Renal pelvis (tissue), 4 donors: Measurements from ENCODE around the gene ARHGAP23. TPM values are rescaled to one million over a fixed set of nuclear protein-coding genes. Genes with fewer than 3 reads are reported as not detected.
"Not testable (repeated sequence)": the region's sequence is repeated elsewhere in the genome, so short reads cannot be mapped to it uniquely, and the experiment has no call there.

ENCODE experiments used
- DNase-seq: peaks from one replicate; pipeline ENCODE4 v3.0.0-alpha.2; 2013
- polyA plus RNA-seq, 3 donors: library from polyadenylated mRNA; unstranded; fragments of 120-200 nt; gene quantifications; one replicate each; pipeline ENCODE4 v1.2.1, GENCODE V29; 2013; ENCODE audit not compliant: insufficient read length in 3 of 3

The ARHGAP23 gene
- polyA plus RNA-seq, 3 donors, result 56.8 to 57.7 (median 57.6) TPM

GRCh38 chr17:38460716-38461630 is 32.7 kb downstream of the ARHGAP23 start:
- DNase-seq, result no peak

DNA sequence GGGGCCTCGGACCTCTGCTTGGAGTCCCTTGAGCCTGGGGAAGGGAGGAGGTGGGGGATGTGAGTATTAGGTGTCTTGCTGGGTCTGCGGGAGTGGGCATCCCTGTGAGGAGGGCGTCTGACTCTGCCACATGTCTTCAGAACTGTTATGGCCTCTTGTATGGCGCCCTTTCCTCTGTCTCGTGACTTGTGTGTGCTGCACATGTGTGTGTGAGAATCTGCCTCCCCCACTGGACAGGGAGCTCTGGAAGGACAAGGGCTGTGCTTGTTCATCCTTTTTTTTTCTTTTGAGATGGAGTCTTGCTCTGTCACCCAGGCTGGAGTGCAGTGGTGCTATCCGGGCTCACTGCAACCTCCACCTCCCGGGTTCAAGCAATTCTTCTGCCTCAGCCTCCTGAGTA is 33.4 kb downstream of the ARHGAP23 start:
- no peak for DNase-seq

- DNase-seq, result no peak
Measured at GRCh38 chr17:38463451-38463858, 35.2 kb downstream of the ARHGAP23 start.

- no peak for DNase-seq
Measured at GRCh38 chr17:38464251-38464722, 36.0 kb downstream of the ARHGAP23 start.

DNA sequence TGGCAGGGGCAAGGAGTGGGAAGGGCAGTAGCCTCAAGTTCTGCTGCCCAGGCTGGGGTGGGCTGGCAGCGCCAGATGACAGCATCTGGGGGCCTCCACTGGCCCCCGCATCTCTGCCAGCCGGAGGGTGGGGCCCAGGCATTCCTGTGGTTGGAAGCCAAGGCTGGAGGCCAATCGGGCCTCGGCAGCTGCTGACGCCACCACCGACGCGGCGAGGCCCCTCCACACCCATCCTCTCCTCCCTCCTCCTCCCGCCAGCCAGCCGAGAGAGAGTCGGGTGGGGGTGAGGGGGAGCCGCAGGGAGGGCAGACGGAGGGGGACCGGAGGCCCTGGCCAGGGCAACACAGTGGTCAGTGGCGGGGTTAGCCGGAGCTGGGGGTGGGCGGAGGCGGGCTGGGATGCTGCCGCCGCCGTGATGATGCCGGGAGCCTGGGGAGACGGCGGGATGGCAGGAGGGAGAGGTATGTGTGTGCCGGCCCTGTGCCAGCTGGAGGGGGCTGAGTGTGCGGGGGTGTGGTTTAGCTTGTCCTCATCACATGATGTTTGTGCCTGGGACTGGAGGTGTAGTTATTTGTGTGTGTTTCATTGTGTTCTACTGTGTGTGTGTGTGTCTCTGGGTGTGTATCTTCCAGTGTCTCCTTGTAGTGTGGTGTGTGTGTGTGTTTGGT is 36.6 kb downstream of the ARHGAP23 start:
- DNase-seq, result peak; percentile 88

DNA sequence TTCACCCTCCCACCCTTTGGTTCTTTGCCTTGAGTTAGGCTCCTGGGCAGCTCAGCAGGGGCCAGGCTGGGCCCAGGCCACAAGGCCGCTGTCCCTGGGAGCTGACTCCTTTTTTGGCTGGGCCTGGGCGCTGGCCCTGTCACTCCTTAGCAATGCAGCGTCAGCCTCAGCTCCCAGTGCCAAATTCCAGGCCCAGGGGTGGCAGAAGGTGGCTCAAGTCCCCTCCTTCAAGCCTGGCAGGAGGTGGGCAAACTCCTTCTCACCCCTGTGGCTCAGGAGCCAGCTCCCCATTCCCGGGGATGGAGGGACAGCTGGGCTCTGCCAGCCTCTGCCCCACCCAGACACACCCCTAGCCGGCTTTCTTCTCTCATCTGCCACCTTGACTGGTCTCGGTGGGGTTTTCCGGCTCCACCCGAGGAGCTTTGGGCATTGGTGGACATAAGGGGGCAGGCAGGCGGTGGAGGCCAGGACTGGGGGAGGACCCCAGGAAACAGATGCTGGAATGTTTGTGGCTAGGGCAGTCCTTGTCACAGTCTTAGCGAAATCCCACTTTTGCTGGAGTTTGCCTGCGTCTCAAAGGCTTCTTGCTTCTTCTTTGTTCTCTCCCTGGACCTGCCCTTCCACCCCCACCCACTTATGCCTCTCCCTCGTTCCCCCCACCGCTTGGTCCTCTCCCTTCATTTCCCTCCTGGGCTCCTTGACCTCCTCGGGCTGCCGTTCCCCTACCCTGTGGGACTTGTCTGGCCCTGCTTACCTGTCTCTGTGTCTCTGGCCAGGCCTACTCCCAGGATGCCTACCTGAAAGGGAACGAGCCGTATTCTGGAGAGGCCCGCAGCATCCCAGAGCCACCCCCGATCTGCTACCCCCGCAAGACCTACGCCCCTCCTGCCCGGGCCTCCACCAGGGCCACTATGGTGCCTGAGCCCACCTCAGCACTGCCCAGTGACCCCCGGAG is 37.4 kb downstream of the ARHGAP23 start:
- DNase-seq, result no peak

DNA sequence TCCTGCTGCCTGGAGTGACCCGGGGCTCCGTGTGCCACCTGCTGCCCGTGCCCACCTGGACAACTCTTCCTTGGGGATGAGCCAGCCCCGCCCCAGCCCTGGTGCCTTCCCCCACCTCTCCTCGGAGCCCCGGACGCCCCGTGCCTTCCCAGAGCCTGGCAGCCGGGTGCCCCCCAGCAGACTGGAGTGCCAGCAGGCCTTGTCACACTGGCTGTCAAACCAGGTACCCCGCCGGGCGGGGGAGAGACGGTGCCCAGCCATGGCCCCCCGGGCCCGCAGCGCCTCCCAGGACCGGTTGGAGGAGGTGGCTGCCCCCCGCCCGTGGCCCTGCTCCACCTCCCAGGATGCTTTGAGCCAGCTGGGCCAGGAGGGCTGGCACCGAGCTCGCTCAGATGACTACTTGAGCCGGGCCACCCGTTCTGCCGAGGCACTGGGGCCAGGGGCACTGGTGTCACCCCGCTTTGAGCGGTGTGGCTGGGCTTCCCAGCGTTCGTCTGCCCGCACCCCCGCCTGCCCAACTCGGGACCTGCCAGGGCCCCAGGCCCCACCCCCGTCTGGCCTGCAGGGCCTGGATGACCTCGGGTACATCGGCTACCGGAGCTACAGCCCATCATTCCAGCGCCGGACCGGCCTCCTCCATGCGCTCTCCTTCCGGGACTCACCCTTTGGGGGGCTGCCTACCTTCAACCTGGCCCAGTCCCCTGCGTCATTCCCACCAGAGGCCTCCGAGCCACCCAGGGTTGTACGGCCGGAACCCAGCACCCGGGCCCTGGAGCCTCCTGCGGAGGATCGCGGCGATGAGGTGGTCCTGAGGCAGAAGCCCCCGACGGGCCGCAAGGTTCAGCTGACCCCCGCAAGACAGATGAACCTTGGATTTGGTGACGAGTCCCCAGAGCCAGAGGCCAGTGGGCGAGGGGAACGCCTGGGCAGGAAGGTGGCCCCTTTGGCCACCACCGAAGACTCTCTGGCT is 38.4 kb downstream of the ARHGAP23 start:
- no peak for DNase-seq

DNA sequence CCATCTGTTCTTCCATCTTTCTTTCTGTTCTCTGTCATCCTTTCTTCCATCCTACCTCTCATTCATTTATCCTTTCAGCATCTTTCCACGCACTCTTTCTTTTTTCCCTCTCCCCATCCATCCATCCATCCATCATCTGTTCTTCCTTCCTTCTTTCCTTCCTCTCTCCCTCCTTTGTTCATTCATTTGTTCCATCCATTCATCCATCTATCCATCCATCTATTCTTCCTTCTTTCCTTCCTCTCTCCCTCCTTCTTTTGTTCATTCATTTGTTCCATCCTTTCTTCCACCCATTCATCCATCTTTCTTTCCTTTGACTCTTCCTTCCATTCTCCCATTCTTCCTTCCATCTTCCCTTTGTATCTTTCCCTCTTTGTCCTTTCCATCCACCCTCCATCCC is 39.2 kb downstream of the ARHGAP23 start:
- DNase-seq, result no peak

- no peak for DNase-seq
Measured at GRCh38 chr17:38469875-38470274, 41.6 kb downstream of the ARHGAP23 start.

- not testable (repeated sequence) for DNase-seq
Measured at GRCh38 chr17:38471253-38471652, 43.0 kb downstream of the ARHGAP23 start.

- DNase-seq, result not testable (repeated sequence)
Measured at GRCh38 chr17:38474666-38475065, 46.4 kb downstream of the ARHGAP23 start.

- DNase-seq, result no peak
Measured at GRCh38 chr17:38476549-38476948, 48.3 kb downstream of the ARHGAP23 start.

GRCh38 chr17:38477417-38477816 is 49.2 kb downstream of the ARHGAP23 start:
- not testable (repeated sequence) for DNase-seq

DNA sequence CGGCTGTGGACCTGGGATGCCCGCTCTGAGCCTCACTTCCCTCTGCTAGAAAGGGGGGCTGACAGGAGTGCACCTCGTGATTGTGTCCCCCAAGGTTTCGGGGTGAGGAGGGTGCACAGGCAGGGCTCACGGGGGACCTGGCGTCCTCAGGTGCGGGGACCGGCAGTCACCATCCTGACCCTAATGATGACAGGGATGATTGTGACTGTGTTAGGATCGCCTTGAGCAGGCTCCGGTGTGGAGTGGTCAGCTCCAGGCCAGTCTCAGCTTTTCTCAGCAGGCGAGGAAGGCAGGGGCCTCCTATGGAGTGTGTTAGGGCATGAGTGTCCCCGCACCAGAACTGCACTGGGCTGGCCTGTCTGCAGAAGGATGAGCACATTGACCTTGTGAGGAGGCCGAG is 49.7 kb downstream of the ARHGAP23 start:
- not testable (repeated sequence) for DNase-seq

DNA sequence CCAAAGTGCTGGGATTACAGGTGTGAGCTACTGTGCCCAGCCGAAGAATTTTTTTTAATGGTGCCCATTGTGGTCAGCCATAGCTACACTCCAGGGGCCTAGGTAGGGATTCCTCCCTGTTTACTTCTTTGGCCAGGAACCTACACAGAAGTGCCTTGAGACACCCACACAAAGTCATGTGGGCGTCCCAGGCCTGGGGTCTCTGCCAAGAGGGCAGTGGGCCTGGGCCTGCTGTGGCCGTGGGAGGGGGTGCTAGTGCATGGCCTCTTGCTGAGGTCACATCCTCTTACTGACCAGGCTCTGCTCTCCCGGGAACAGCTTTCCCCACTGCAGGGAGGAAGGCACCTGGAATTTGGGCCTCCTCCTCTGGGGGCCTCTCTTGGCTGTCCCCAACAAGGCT is 50.4 kb downstream of the ARHGAP23 start:
- DNase-seq, result not testable (repeated sequence)

DNA sequence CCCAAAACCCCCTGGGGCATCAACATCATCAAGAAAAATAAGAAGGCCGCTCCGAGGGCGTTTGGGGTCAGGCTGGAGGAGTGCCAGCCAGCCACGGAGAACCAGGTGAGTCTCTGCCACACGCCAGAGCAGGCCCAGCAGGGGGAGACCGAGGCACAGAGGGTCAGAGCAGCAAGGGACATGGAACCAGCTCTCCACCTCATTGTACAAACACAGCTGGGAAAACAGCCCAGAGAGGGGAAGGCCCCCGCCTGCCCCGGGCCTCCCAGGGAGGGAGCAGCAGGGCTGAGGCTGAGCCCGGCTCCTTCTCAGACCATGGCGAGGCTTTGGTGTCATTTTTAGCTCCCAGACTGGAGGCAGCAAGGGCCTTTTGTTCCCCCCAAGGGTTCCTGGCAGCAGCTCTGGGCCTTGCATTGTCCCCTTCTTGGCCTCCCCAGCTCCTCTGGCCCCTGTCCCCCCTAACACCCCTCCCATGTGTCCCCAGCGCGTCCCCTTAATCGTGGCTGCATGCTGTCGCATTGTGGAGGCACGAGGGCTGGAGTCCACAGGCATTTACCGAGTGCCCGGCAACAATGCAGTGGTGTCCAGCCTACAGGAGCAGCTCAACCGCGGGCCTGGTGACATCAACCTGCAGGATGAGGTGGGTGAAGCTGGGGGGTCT is 53.9 kb downstream of the ARHGAP23 start:
- DNase-seq, result not testable (repeated sequence)

DNA sequence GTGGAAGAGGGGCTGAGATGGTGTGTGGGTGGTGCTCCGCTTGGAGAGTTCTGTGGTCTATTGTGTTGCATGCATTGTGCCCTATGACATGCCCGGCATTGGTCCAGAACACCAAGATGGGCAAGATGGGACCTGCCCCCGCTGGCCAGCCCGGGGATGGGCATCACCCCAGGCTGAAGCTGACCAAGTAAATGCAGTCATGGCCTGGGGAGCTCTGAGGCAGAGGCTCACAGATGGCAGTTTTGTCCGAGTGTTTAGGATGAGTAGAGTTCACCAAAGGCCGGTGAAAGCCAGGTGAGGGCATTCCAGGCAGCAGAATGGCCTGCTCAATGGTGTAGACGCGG is 54.4 kb downstream of the ARHGAP23 start:
- not testable (repeated sequence) for DNase-seq

DNA sequence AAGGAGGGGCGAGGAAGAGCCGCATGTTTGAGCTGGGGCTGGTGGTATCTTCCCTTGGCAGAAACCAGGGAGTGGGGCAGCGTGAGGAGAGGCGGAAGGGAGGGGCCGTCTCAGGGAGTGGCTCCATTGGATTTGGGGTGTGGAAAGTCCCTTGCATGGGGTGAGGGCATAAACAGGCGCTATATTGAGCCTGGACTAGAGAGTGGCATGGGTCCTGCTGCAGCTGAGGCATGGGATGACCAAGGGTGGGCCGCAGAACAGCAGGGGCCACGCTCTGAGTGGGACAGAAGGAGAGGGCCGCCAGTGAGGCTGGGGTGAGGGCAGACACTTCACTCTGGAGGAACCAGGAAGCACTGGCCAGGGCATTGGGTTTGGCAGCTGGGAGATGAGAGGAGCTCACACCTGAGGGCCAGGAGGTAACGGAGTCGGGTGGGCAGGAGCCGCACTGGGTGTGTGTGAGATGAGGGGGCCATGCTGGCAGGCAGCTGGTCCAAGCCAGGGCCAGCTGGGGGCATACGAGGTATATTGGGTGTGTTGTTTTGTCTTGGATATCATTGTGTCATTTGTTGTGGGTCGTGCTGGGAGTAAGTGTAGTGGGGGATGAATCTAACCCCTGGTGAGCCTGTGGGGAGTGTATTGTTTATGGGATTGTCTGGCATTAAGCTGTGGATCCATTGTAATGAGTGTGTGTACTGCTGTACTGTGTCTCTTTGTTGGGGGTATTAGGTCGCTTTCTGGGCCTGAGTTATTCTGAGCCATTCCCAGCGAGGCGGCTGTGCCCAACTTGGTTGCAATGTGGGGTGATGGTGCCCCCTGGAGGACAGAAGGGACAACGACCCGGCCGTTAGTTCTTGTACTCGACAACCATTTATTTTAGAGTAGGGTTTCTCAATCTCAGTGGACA is 56.2 kb downstream of the ARHGAP23 start:
- not testable (repeated sequence) for DNase-seq

DNA sequence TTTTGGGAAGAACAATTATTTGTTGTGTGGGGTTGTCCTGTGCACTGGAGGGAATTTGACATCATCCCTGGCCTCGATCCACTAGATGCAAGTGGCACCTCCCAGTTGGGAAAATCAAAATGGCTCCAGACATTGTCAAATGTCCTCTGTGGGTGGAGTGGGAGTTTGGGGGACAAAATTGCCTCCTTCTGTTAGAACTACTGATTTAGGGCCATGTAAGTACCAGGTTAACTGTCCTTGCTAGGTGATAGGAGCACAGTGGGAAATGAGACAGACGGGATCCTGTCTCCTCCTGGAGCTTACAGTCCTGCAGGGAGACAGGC is 56.8 kb downstream of the ARHGAP23 start:
- DNase-seq, result no peak
